GM12878 (cell line): ENCODE data around the gene TSSK3. TPM values are rescaled to one million over a fixed set of nuclear protein-coding genes. Genes with fewer than 3 reads are reported as not detected.

Experiments used
- ATAC-seq: fragments of 200-7000 bp; cut with Tn5 transposase; 3 replicates; pipeline ENCODE4 v1.9.1; 2020; ENCODE audit warnings: mild to moderate bottlenecking, moderate library complexity
- BruUV-seq: library from RNA; stranded (reverse); fragments of 400-500 nt; replicated peaks from 2 replicates; lab custom pipeline; 2021; lab: Mats Ljungman, UMichigan
- CTCF ChIA-PET: fragments of 300-600 bp; sonication (Branson Sonifier 250); formaldehyde crosslinking; extraction: SDS; loops from one replicate; lab custom pipeline; 2021; ENCODE audit warnings: inconsistent platforms; lab: Yijun Ruan, JAX
- POLR2A ChIA-PET: fragments of 350-600 bp; formaldehyde crosslinking; extraction: SDS; loops from one replicate; lab custom pipeline; 2021; ENCODE audit warnings: inconsistent platforms; lab: Charles Lee
- RAD21 ChIA-PET: fragments of 300-600 bp; sonication (Branson Sonifier 250); formaldehyde crosslinking; loops from one replicate; lab custom pipeline; 2023; ENCODE audit warnings: antibody characterized with exemption; ENCODE audit not compliant: unreplicated experiment; lab: Charles Lee
- SMC1A ChIA-PET: fragments of 300-600 bp; sonication (Branson Sonifier 250); formaldehyde crosslinking; loops from one replicate; lab custom pipeline; 2023; ENCODE audit not compliant: unreplicated experiment, uncharacterized antibody; lab: Charles Lee
- DNase-seq: peaks from one replicate; pipeline ENCODE4 v3.0.0-alpha.2; 2011; ENCODE audit warnings: low read depth, low spot score
- FAIRE-seq: peaks from 3 replicates; lab custom pipeline; 2011; peaks lifted over from hg19 to GRCh38; lab: Jason Lieb, UNC
- H2AFZ ChIP-seq: 2 replicates; pipeline ENCODE4 v1.6.0; 2011; ENCODE audit warnings: low read depth, low read length, control low read depth; ENCODE audit not compliant: control insufficient read depth
- H3K27ac ChIP-seq: 2 replicates; pipeline ENCODE4 v1.5.1; 2011; ENCODE audit warnings: control low read depth; ENCODE audit not compliant: control insufficient read depth, insufficient read depth
- H3K27me3 ChIP-seq, 2 experiments: replicated peaks in 1 of 2; 2 replicates each; pipeline versions ENCODE4 v1.6.0 to v1.6.1; 2011; ENCODE audit warnings: low read length in 1 of 2; ENCODE audit not compliant: control insufficient read depth in 2 of 2, insufficient read depth in 2 of 2
- H3K36me3 ChIP-seq, 2 experiments: 2 replicates each; pipeline ENCODE4 v1.5.1; 2011; ENCODE audit warnings: low read length in 1 of 2; ENCODE audit not compliant: control insufficient read depth in 2 of 2, insufficient read depth in 2 of 2
- H3K4me1 ChIP-seq: 2 replicates; pipeline ENCODE4 v1.6.1; 2011; ENCODE audit warnings: mild to moderate bottlenecking, low read length, moderate library complexity, mixed read lengths; ENCODE audit not compliant: control insufficient read depth, insufficient read depth
- H3K4me2 ChIP-seq: 2 replicates; pipeline ENCODE4 v1.6.0; 2011; ENCODE audit warnings: control low read depth; ENCODE audit not compliant: control insufficient read depth, insufficient read depth
- H3K4me3 ChIP-seq: fragments of 200-600 bp; sonication (generic); 2 replicates; pipeline ENCODE4 v1.5.1; 2016
- H3K79me2 ChIP-seq: 2 replicates; pipeline ENCODE4 v1.6.0; 2011; ENCODE audit warnings: low read length; ENCODE audit not compliant: control insufficient read depth, insufficient read depth
- H3K9ac ChIP-seq: 2 replicates; pipeline ENCODE4 v1.8.0; 2011; ENCODE audit warnings: low read length, control low read depth, mixed read lengths; ENCODE audit not compliant: control insufficient read depth, insufficient read depth
- H3K9me3 ChIP-seq: replicated peaks from 3 replicates; pipeline ENCODE4 v1.5.1; 2011; ENCODE audit warnings: mild to moderate bottlenecking, low read length; ENCODE audit not compliant: control insufficient read depth, insufficient read depth
- H4K20me1 ChIP-seq: 2 replicates; pipeline ENCODE4 v1.6.0; 2011; ENCODE audit not compliant: control insufficient read depth, insufficient read depth
- BCL3 ChIP-seq: IDR thresholded peaks from 2 replicates; pipeline ENCODE4 v1.6.1; 2011; ENCODE audit warnings: borderline replicate concordance, low read depth, mild to moderate bottlenecking, moderate library complexity, low read length; ENCODE audit not compliant: insufficient read depth, poor library complexity, severe bottlenecking
- BHLHE40 ChIP-seq, 2 experiments: fragments of 450-650 bp in 1 of 2; IDR thresholded peaks; 2 replicates each; pipeline ENCODE4 v1.6.1; 2011 to 2017; ENCODE audit warnings: low read depth in 2 of 2, borderline replicate concordance in 1 of 2, improper control_type of control experiment in 1 of 2, low read length in 1 of 2, mild to moderate bottlenecking in 1 of 2
- CREM ChIP-seq: IDR thresholded peaks from 2 replicates; pipeline ENCODE4 v1.6.1; 2014; ENCODE audit warnings: antibody characterized with exemption, low read depth
- NFYA ChIP-seq: IDR thresholded peaks from 2 replicates; pipeline ENCODE4 v1.6.1; 2011; ENCODE audit warnings: low read depth, mild to moderate bottlenecking, low read length, improper control_type of control experiment, borderline replicate concordance
- NR2F1 ChIP-seq: fragments of 450-650 bp; conservative IDR thresholded peaks from 2 replicates; pipeline ENCODE4 v1.6.1; 2017; ENCODE audit warnings: mild to moderate bottlenecking
- WGBS: methylation state at CpG from one replicate; pipeline ENCODE4 v1.1.6; 2016; ENCODE audit warnings: low lambda C conversion rate; ENCODE audit not compliant: insufficient replicate concordance, insufficient coverage; ENCODE audit errors: missing lambda C conversion rate; 5-methylcytosine and 5-hydroxymethylcytosine counted together
- in situ Hi-C: fragments of 300-500 bp; cut with MboI; formaldehyde crosslinking; loops from 9 replicates; pipeline ENCODE4 v1.14.3; 2018; ENCODE audit warnings: mixed read lengths
- intact Hi-C: fragments of 100-400 bp; cut with micrococcal nuclease; formaldehyde crosslinking; loops from one replicate; pipeline ENCODE4 v1.14.2; 2022; ENCODE audit not compliant: unreplicated experiment
- polyA plus RNA-seq, 11 experiments: library from polyadenylated mRNA; depleted of rRNA in 4 of 11; unstranded in 6 of 11; stranded (reverse) in 5 of 11; fragments of >200 nt; fragmentation: Nextera tagmentation in 4 of 11; fragmentation: Illumina TruSeq in 1 of 11; extraction: Ambion mirVana in 4 of 11; extraction: Trizol in 1 of 11; gene quantifications; 1 replicate in 1 of 11; 2 replicates in 10 of 11; pipeline versions ENCODE4 v1.2.1 to v1.2.3, GENCODE V29; 2011 to 2016; ENCODE audit warnings: inconsistent platforms in 2 of 11, missing spikeins in 2 of 11, low read depth in 1 of 11
- total RNA-seq, 4 experiments: library from RNA; depleted of rRNA in 3 of 4; stranded (reverse); fragments of >200 nt in 3 of 4; fragmentation: Illumina TruSeq in 1 of 4; extraction: Trizol in 1 of 4; gene quantifications; 2 replicates each; pipeline versions ENCODE4 v1.2.1 to v1.2.3, GENCODE V29; 2013 to 2021
- TF ChIP-seq, protein P1 (sequence below): fragments of 450-650 bp; IDR thresholded peaks from 2 replicates; pipeline ENCODE4 v1.6.1; 2016; ENCODE audit warnings: mild to moderate bottlenecking

The TSSK3 gene
- total and polyA plus RNA-seq, 10 of the 15 experiments (the other 5 are each of a cell fraction or from before 2014, with no cell fraction given): 0.42 to 0.82 (median 0.60) TPM

DNA sequence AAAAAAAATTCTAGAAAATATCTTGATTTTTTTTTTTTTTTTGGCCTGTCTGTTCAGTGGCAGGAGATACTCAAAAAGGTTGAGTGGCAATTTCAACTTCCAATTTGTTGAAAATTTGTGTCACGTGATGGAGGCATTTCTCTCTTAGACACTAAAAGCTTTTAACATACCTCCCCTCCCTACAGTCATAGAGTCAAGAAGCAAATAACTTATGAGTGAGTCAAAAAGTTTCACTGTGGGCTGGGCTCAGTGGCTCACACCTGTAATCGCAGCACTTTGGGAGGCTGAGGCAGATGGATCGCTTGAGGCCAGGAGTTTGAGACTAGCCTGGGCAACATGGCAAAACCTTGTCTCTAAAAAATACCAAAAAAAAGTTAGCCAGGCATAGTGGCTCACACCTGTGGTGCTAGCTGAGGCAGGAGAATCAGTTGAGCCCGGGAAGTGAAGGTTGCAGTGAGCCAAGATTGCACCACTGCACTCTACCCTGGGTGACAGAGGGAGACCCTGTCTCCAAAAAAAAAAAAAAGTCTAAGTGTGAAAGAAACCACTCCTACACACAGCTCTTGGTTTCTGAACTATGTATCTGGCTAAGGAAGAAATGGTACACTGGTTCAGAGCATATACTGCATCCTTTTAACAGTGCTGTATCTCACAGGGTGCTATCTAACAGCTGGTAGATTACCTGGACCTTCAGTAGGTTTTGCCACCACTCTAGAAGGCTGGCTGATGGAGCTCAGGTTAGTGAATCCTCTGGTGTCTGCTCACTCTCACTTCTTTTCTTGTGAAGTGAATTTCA is 43.5 kb downstream of the TSSK3 start (continued):
- TF ChIP-seq BHLHE40 (IDR thresholded peaks at IDR 0.05; ENCODE audit: borderline replicate concordance in 1 of 2, low read depth in 2 of 2, low read length in 1 of 2): no peak
- no peak for TF ChIP-seq NFYA
- no peak for TF ChIP-seq NR2F1
- no peak for TF ChIP-seq CREM

DNA sequence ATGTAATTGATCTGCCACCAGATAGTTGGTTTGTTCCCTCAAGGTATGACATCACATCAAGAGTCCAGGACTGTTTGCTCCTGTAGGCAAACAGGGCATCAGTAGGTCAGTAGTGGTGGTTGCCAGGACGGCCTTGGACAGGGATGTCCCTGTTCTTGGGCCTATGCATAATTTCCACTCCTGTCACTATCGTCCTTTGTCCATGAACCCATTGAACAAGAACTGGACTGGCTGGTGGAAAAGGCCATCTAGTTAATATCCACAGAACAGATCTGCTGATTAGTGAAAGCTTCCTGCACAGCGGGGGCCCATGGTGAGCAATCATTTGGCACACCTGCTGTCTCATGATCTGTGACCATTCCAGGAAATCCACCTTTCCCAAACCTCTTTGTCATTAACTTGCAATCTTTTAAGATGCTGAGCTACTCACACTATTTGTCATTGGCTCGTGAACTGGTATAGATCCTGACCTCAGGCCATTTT is 44.3 kb downstream of the TSSK3 start:
- no peak overlapping the region for H2AFZ ChIP-seq
- H3K79me2 ChIP-seq: no peaks in the 10 kb centered on the region
- H3K36me3 ChIP-seq: no peaks in the 10 kb centered on the region
- H4K20me1 ChIP-seq: no peaks in the 10 kb centered on the region
- BruUV-seq: no TSS peak
- no peak overlapping the region for H3K4me3 ChIP-seq
- no peak overlapping the region for H3K27ac ChIP-seq
- H3K4me1 ChIP-seq: no peaks in the 10 kb centered on the region
- ChIA-PET CTCF (interaction anchor here (1.3 kb wide), 1 partner anchor 12 kb away, joined by 4 read pairs; the partner anchor contains the start of gene BSDC1), SMC1A (interaction anchor here (0.6 kb wide), 1 partner anchor 235 kb away, joined by 3 read pairs; no protein-coding TSS in a partner anchor), RAD21 (no interaction called here), POLR2A (no interaction called here)
- DNase-seq: no peak
- ATAC-seq: no peak
- TF ChIP-seq BCL3: peak; percentile 70
- TF ChIP-seq, protein P1, sequence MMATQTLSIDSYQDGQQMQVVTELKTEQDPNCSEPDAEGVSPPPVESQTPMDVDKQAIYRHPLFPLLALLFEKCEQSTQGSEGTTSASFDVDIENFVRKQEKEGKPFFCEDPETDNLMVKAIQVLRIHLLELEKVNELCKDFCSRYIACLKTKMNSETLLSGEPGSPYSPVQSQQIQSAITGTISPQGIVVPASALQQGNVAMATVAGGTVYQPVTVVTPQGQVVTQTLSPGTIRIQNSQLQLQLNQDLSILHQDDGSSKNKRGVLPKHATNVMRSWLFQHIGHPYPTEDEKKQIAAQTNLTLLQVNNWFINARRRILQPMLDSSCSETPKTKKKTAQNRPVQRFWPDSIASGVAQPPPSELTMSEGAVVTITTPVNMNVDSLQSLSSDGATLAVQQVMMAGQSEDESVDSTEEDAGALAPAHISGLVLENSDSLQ: no peak
- 43% methylated on average over 4 of the region's 4 CpGs for WGBS
- H3K27me3 ChIP-seq: no peaks in the 10 kb centered on the region
- no peak overlapping the region for H3K9ac ChIP-seq
- intact Hi-C loops: no loop called here
- peak; percentile 38 for FAIRE-seq
- H3K9me3 ChIP-seq: no peaks in the 10 kb centered on the region
- no peak overlapping the region for H3K4me2 ChIP-seq
- in situ Hi-C loops: no loop called here
